ENCODE measurements around the gene PROZ.
"Not testable (repeated sequence)": the region's sequence is repeated elsewhere in the genome, so short reads cannot be mapped to it uniquely, and the experiment has no call there.

PROZ gene

GRCh38 chr13:113157929-113158747, at the start of gene PROZ:
TSS of gene PROZ (plus strand) at chr13:113158648. CDS start at chr13:113158661, 13 bp downstream.
- no peak for DNase-seq
- in situ Hi-C loops (cut with HindIII; ENCODE audit: low pct_ligation_motif_present, low pct_unique_long_range_greater_than_20kb, low sequenced_read_pairs): no loop called here

GRCh38 chr13:113109151-113110047, 49.0 kb upstream of the PROZ start:
- no peak for DNase-seq
- in situ Hi-C loops (cut with HindIII; ENCODE audit: low pct_ligation_motif_present, low pct_unique_long_range_greater_than_20kb, low sequenced_read_pairs): no loop called here

- DNase-seq: no peak
- in situ Hi-C loops (cut with HindIII; ENCODE audit: low pct_ligation_motif_present, low pct_unique_long_range_greater_than_20kb, low sequenced_read_pairs): no loop called here
Measured at GRCh38 chr13:113110048-113110851, 48.2 kb upstream of the PROZ start.

- no peak for DNase-seq
- in situ Hi-C loops (cut with HindIII; ENCODE audit: low pct_ligation_motif_present, low pct_unique_long_range_greater_than_20kb, low sequenced_read_pairs): no loop called here
Measured at GRCh38 chr13:113110852-113111315, 47.6 kb upstream of the PROZ start.

GRCh38 chr13:113111821-113112220, 46.6 kb upstream of the PROZ start:
- in situ Hi-C loops (cut with HindIII; ENCODE audit: low pct_ligation_motif_present, low pct_unique_long_range_greater_than_20kb, low sequenced_read_pairs); DNase-seq: not testable (repeated sequence)

GRCh38 chr13:113112475-113112874, 46.0 kb upstream of the PROZ start:
- DNase-seq; in situ Hi-C loops (cut with HindIII; ENCODE audit: low pct_ligation_motif_present, low pct_unique_long_range_greater_than_20kb, low sequenced_read_pairs): not testable (repeated sequence)

- no peak for DNase-seq
- in situ Hi-C loops (cut with HindIII; ENCODE audit: low pct_ligation_motif_present, low pct_unique_long_range_greater_than_20kb, low sequenced_read_pairs): no loop called here
Measured at GRCh38 chr13:113112893-113113845, 45.3 kb upstream of the PROZ start.

- in situ Hi-C loops (cut with HindIII; ENCODE audit: low pct_ligation_motif_present, low pct_unique_long_range_greater_than_20kb, low sequenced_read_pairs): no loop called here
- DNase-seq: no peak
Measured at GRCh38 chr13:113113846-113114271, 44.6 kb upstream of the PROZ start.

- in situ Hi-C loops (cut with HindIII; ENCODE audit: low pct_ligation_motif_present, low pct_unique_long_range_greater_than_20kb, low sequenced_read_pairs): no loop called here
- no peak for DNase-seq
Measured at GRCh38 chr13:113114511-113115362, 43.7 kb upstream of the PROZ start.

- in situ Hi-C loops (cut with HindIII; ENCODE audit: low pct_ligation_motif_present, low pct_unique_long_range_greater_than_20kb, low sequenced_read_pairs): no loop called here
- no peak for DNase-seq
Measured at GRCh38 chr13:113115363-113116205, 42.9 kb upstream of the PROZ start.

GRCh38 chr13:113116206-113116800, 42.1 kb upstream of the PROZ start:
- in situ Hi-C loops (cut with HindIII; ENCODE audit: low pct_ligation_motif_present, low pct_unique_long_range_greater_than_20kb, low sequenced_read_pairs): no loop called here
- DNase-seq: no peak

- in situ Hi-C loops (cut with HindIII; ENCODE audit: low pct_ligation_motif_present, low pct_unique_long_range_greater_than_20kb, low sequenced_read_pairs): no loop called here
- no peak for DNase-seq
Measured at GRCh38 chr13:113116871-113117271, 41.6 kb upstream of the PROZ start.

- DNase-seq: no peak
- in situ Hi-C loops (cut with HindIII; ENCODE audit: low pct_ligation_motif_present, low pct_unique_long_range_greater_than_20kb, low sequenced_read_pairs): no loop called here
Measured at GRCh38 chr13:113117335-113117872, 41.0 kb upstream of the PROZ start.

GRCh38 chr13:113117911-113118260, 40.6 kb upstream of the PROZ start:
- no peak for DNase-seq
- in situ Hi-C loops (cut with HindIII; ENCODE audit: low pct_ligation_motif_present, low pct_unique_long_range_greater_than_20kb, low sequenced_read_pairs): no loop called here

GRCh38 chr13:113118261-113119021, 40.0 kb upstream of the PROZ start:
- DNase-seq: no peak
- in situ Hi-C loops (cut with HindIII; ENCODE audit: low pct_ligation_motif_present, low pct_unique_long_range_greater_than_20kb, low sequenced_read_pairs): no loop called here

All from ACHN (cell line).